ENCODE measurements around the gene UGT2B7.
"Not testable (repeated sequence)": the region's sequence is repeated elsewhere in the genome, so short reads cannot be mapped to it uniquely, and the experiment has no call there.

The UGT2B7 gene

GRCh38 chr4:69096111-69096656, at the start of gene UGT2B7:
Gene UGT2B7 (plus strand): TSS chr4:69096474. CDS start chr4:69096521, 47 bp downstream.
- DNase-seq = no peak

- DNase-seq = no peak
Measured at GRCh38 chr4:69049860-69050259, 46.4 kb upstream of the UGT2B7 start.

- DNase-seq = not testable (repeated sequence)
Measured at GRCh38 chr4:69050853-69051575, 45.3 kb upstream of the UGT2B7 start.

GRCh38 chr4:69051576-69051943, 44.7 kb upstream of the UGT2B7 start:
- DNase-seq = no peak

- not testable (repeated sequence) for DNase-seq
Measured at GRCh38 chr4:69053309-69053885, 42.9 kb upstream of the UGT2B7 start.

GRCh38 chr4:69054033-69054432, 42.2 kb upstream of the UGT2B7 start:
- DNase-seq = not testable (repeated sequence)

- DNase-seq = no peak
Measured at GRCh38 chr4:69054578-69055200, 41.6 kb upstream of the UGT2B7 start.

GRCh38 chr4:69056150-69056549, 40.1 kb upstream of the UGT2B7 start:
- DNase-seq = no peak

GRCh38 chr4:69056921-69057550, 39.2 kb upstream of the UGT2B7 start:
- no peak for DNase-seq

GRCh38 chr4:69057620-69058409, 38.5 kb upstream of the UGT2B7 start:
- DNase-seq = no peak

- DNase-seq = no peak
Measured at GRCh38 chr4:69058410-69059059, 37.7 kb upstream of the UGT2B7 start.

GRCh38 chr4:69060651-69061308, 35.5 kb upstream of the UGT2B7 start:
- DNase-seq = no peak

- no peak for DNase-seq
Measured at GRCh38 chr4:69064391-69064790, 31.9 kb upstream of the UGT2B7 start.

GRCh38 chr4:69066945-69067344, 29.3 kb upstream of the UGT2B7 start:
- DNase-seq = no peak

GRCh38 chr4:69069085-69069484, 27.2 kb upstream of the UGT2B7 start:
- DNase-seq = no peak

GRCh38 chr4:69070590-69070989, 25.7 kb upstream of the UGT2B7 start:
- DNase-seq = no peak

GRCh38 chr4:69071286-69071685, 25.0 kb upstream of the UGT2B7 start:
- DNase-seq = no peak

- DNase-seq = no peak
Measured at GRCh38 chr4:69073375-69073774, 22.9 kb upstream of the UGT2B7 start.

GRCh38 chr4:69075061-69075792, 21.0 kb upstream of the UGT2B7 start:
- DNase-seq = no peak

- no peak for DNase-seq
Measured at GRCh38 chr4:69078852-69079251, 17.4 kb upstream of the UGT2B7 start.

- DNase-seq = no peak
Measured at GRCh38 chr4:69088473-69088872, 7.8 kb upstream of the UGT2B7 start.
